ENCODE data around the gene CPT1B. TPM values are rescaled to one million over a fixed set of nuclear protein-coding genes. Genes with fewer than 3 reads are reported as not detected.

Gene CPT1B
- total RNA-seq, 1 experiment from 2014 or later, result 19.2 TPM

- TF ChIP-seq CTCF (conservative IDR thresholded peaks at IDR 0.05; ENCODE audit: low read depth, low read length) (no peak), EZH2 (IDR thresholded peaks at IDR 0.05; ENCODE audit: borderline replicate concordance, low read depth, low read length, poor library complexity, severe bottlenecking) (no peak)
These were observed 8.2 kb downstream of the CPT1B start for GRCh38 chr22:50569896-50570535.

GRCh38 chr22:50569041-50569459 lies 9.2 kb downstream of the CPT1B start:
- POLR2A ChIA-PET (ENCODE audit: low non-redundant PET), result interaction anchor here (0.6 kb wide), 1 partner anchor 131 kb away, joined by 3 read pairs; no protein-coding TSS in a partner anchor
- Histone ChIP-seq H3K4me3 (ENCODE audit: low read depth, low read length, poor library complexity, severe bottlenecking) (no peak overlapping the region), H3K9me3 (ENCODE audit: low read depth, low read length, poor library complexity, severe bottlenecking) (no peaks in the 10 kb centered on the region), H3K27me3 (replicated peaks; ENCODE audit: insufficient read depth, low read depth, low read length, poor library complexity) (no peaks in the 10 kb centered on the region), H3K4me1 (ENCODE audit: insufficient read depth, low read length, poor library complexity, severe bottlenecking) (no peaks in the 10 kb centered on the region), H3K27ac (ENCODE audit: low read depth, low read length, poor library complexity, severe bottlenecking) (no peak overlapping the region), H3K36me3 (ENCODE audit: insufficient read depth, low read length, poor library complexity, severe bottlenecking) (peaks cover 12% of the 10 kb centered on the region)
- CTCF ChIA-PET, result no interaction called here
- BruUV-seq (replicated peaks), result no TSS peak
- intact Hi-C loops (cut with micrococcal nuclease; ENCODE audit: unreplicated experiment), result no loop called here
- TF ChIP-seq CTCF (conservative IDR thresholded peaks at IDR 0.05; ENCODE audit: low read depth, low read length), result no peak
- TF ChIP-seq EZH2 (IDR thresholded peaks at IDR 0.05; ENCODE audit: borderline replicate concordance, low read depth, low read length, poor library complexity, severe bottlenecking), result no peak
- no peak for DNase-seq (ENCODE audit: low spot score)

More at GRCh38 chr22:50569896-50570535, 8.2 kb downstream of the CPT1B start:
- Histone ChIP-seq H3K4me1 (ENCODE audit: insufficient read depth, low read length, poor library complexity, severe bottlenecking) (no peaks in the 10 kb centered on the region), H3K27ac (ENCODE audit: low read depth, low read length, poor library complexity, severe bottlenecking) (no peak overlapping the region), H3K27me3 (replicated peaks; ENCODE audit: insufficient read depth, low read depth, low read length, poor library complexity) (no peaks in the 10 kb centered on the region), H3K36me3 (ENCODE audit: insufficient read depth, low read length, poor library complexity, severe bottlenecking) (peaks cover 12% of the 10 kb centered on the region), H3K4me3 (ENCODE audit: low read depth, low read length, poor library complexity, severe bottlenecking) (no peak overlapping the region), H3K9me3 (ENCODE audit: low read depth, low read length, poor library complexity, severe bottlenecking) (no peaks in the 10 kb centered on the region)
- ChIA-PET POLR2A (ENCODE audit: low non-redundant PET) (interaction anchor here (0.6 kb wide), 1 partner anchor 130 kb away, joined by 3 read pairs; no protein-coding TSS in a partner anchor), CTCF (no interaction called here)
- DNase-seq (ENCODE audit: low spot score), result no peak
- BruUV-seq (replicated peaks), result no TSS peak
- intact Hi-C loops (cut with micrococcal nuclease; ENCODE audit: unreplicated experiment), result no loop called here

- DNase-seq (ENCODE audit: low spot score), result no peak
- BruUV-seq (replicated peaks), result no TSS peak
- TF ChIP-seq CTCF (conservative IDR thresholded peaks at IDR 0.05; ENCODE audit: low read depth, low read length), result no peak
- no peak for TF ChIP-seq EZH2 (IDR thresholded peaks at IDR 0.05; ENCODE audit: borderline replicate concordance, low read depth, low read length, poor library complexity, severe bottlenecking)
These were observed 9.6 kb downstream of the CPT1B start for GRCh38 chr22:50568626-50569025.

More at GRCh38 chr22:50568626-50569025, 9.6 kb downstream of the CPT1B start:
- intact Hi-C loops (cut with micrococcal nuclease; ENCODE audit: unreplicated experiment), result no loop called here
- Histone ChIP-seq H3K27ac (ENCODE audit: low read depth, low read length, poor library complexity, severe bottlenecking) (no peak overlapping the region), H3K4me3 (ENCODE audit: low read depth, low read length, poor library complexity, severe bottlenecking) (no peak overlapping the region), H3K36me3 (ENCODE audit: insufficient read depth, low read length, poor library complexity, severe bottlenecking) (peaks cover 12% of the 10 kb centered on the region), H3K27me3 (replicated peaks; ENCODE audit: insufficient read depth, low read depth, low read length, poor library complexity) (no peaks in the 10 kb centered on the region), H3K9me3 (ENCODE audit: low read depth, low read length, poor library complexity, severe bottlenecking) (no peaks in the 10 kb centered on the region), H3K4me1 (ENCODE audit: insufficient read depth, low read length, poor library complexity, severe bottlenecking) (no peaks in the 10 kb centered on the region)
- ChIA-PET CTCF (no interaction called here), POLR2A (ENCODE audit: low non-redundant PET) (no interaction called here)
